NCI-H345 treated with DMSO at 0.1 percent for 48 hours (cell line): Measurements from ENCODE around the gene NT5C.
"Not testable (repeated sequence)": the region's sequence is repeated elsewhere in the genome, so short reads cannot be mapped to it uniquely, and the experiment has no call there.

Experiments used
- DNase-seq: peaks from one replicate; lab custom pipeline; 2025; ENCODE audit not compliant: unreplicated experiment; lab: John Stamatoyannopoulos, UW

NT5C gene

DNA sequence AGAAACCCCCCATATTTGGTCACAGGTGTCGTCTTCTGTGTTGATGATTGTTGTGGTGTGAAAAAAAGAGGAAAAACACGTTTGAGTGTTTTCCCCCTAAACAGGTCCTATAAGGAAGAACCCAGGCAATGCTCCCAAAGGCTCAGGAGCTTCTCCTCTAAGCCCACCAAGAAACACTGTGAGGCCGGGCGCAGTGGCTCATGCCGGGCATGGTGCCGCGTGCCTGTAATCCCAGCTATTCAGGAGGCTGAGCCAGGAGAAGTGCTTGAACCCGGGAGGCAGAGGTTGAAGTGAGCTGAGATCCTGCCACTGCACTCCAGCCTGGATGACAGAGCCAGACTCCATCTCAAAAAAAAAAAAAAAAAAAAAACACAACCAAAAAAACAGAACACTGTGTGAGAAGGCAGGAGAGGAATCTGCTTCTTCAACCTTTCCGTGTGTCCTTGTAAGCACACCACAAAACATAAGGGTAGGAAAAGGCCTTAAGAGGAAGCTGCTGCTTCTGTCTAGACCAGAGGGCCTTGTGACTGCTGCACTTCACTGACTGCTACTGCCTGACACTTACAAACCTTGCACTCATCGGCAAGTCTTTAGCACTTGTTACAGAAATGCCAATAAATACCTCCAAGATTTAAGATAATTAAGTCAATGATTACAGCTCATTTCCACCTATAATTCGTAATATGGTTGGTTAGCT, 13.4 kb upstream of the NT5C start:
- DNase-seq, result no peak

DNA sequence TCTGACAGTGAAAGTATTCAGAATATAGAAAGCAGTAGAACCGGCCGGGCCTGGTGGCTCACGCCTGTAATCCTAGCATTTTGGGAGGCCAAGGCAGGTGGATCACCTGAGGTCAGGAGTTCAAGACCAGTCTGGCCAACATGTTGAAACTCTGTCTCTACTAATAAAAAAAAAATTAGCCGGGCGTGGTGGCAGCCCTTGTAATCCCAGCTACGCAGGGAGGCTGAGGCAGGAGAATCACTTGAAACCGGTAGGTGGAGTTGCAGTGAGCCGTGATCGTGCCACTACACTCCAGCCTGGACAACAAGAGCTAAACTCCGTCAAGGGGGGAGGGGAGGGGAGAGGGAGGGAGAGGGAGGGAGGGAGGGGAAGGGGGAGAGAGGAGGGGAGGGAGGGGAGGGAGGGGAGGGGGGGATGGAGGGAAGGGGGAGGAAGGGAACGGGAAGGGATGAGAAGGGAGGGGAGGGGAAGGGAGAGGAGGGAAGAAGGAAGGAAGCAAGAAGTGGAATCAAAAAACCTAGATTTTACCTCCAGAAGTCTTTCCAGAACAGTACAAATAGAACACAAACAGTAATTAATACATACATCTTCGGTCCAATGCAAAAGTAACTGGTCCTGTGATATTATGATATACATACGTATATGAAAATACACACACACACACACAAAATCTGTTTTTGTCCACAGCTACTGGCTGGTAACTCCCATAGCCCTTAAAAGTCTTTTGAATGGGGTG, 10.9 kb upstream of the NT5C start:
- no peak for DNase-seq

DNA sequence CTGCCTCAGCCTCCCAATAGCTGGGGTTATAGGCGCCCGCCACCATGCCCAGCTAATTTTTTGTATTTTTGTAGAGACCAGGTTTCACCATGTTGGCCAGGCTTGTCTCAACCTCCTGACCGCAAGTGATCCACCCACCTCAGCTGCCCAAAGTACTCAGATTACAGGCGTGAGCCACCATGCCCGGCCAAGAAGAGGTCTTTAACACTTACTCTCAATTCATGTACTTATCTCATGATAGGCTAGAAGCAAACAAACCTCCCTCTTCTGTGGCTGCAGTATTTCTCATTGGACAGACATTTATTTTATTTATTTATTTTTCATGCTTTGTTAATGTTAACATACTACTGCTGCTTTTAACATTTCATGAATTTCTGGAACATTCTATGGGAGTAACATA, 7.0 kb upstream of the NT5C start:
- DNase-seq, result no peak

- DNase-seq, result not testable (repeated sequence)
Observed at GRCh38 chr17:75137762-75138161, 6.2 kb upstream of the NT5C start.

- DNase-seq, result no peak
Observed at GRCh38 chr17:75135946-75136345, 4.4 kb upstream of the NT5C start.

DNA sequence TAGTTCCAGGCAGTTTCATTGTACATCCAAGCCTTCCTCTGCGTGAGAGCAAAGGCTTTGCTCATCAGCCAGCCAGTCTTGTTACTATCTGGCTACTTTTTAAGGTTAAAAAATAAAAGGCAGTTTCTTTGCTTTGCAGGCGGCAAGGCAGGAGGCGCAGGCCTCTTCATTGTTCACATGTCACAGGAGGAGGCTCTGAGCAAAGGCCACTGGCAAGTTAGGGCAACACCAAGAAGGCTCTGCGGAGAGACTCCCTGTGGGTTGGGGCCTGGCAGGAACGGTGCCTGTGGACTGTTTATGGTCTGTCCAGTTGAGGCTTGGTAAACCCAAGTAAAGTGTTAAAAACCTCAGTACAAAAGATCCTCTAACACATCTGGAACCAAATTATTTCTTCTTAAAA, 3.9 kb upstream of the NT5C start:
- no peak for DNase-seq

DNA sequence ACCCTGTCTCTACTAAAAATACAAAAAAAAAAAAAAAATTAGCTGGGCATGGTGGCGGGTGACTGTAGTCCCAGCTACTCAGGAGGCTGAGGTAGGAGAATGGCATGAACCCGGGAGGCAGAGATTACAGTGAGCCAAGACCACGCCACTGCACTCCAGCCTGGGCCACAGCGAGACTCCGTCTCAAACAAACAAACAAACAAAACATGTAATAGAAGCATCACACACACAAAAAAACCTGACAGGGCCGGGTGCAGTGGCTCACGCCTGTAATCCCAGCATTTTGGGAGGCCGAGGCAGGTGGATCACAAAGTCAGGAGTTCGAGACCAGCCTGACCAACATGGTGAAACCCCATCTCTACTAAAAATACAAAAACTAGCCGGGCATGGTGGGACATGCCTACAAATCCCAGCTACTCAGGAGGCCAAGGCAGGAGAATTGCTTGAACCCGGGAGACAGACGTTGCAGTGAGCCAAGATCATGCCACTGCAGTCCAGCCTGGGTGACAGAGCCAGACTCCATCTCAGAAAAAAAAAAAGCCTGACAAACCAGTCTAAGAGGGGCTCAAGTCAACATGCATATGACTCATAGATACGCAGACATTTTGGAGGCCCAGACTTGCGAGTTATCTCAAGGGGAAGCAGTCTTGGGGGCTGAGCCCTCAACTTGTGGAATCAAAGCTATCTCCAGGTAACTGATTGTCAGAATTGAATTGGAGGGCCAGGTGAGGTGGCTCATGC, 2.2 kb upstream of the NT5C start:
- not testable (repeated sequence) for DNase-seq

GRCh38 chr17:75133001-75133400, 1.5 kb upstream of the NT5C start:
- no peak for DNase-seq

- DNase-seq, result not testable (repeated sequence)
Observed at GRCh38 chr17:75132018-75133000, 767 bp upstream of the NT5C start.

DNA sequence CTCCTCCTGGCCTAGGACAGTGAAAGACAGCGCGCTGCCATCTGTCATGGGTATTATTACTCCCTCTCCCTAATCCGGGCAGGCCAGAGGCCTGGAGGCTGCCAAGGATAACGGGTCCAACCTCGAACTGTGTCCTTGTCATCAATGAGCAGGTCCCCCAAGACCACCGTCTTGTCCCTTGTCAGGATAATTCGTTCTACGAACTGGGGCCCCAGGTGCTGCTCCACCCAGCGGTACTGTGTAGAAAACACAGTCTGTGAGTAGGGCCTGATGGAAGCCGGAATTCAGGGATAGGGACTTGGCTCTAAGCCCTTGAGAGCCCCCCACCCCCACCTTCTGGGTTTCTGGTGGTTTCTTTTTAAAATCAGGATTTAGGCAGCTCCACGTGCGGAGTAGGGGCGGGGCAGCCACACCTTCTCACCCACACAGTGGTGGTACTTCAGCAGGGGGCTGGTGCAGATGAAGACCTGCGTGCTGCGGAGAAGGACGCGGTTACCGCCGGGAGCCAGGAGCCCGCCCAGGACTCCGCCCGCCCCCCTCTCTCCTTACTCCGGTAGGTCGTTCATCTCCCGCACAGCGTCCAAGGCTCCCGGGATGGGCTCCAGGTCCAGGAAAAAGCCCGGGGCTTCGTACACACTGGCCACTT, 787 bp downstream of the NT5C start:
- peak; percentile 57 for DNase-seq

DNA sequence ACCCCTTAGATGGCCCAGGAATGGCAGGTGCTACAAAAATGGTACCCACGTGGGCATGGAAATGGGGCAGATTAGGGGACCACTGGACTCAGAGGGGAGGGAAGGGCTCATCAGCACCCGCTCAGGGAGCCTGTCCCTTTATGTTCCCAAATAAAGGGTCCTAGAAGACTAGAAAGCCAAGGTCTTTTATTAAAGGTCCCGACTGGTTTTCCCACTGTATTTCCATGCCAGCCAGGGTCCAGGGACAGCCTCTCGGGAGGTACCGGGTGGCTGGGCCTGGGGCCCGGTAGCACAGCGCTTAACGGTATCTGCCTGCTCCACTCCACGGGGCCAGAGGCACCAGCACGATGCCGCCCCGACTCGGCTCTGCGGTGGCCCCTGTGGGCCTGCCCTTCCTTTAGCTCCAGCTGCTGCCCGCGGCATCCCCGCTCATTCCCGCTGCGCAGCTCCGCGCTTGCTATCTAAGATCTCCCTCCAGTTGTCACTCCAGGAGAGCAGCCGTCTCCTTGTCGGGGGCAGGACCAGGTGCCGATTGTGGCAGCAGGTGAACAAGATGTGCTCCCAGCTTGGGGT, 1.4 kb downstream of the NT5C start:
- DNase-seq, result no peak

- DNase-seq, result no peak
Observed at GRCh38 chr17:75129576-75129975, 2.0 kb downstream of the NT5C start.

DNA sequence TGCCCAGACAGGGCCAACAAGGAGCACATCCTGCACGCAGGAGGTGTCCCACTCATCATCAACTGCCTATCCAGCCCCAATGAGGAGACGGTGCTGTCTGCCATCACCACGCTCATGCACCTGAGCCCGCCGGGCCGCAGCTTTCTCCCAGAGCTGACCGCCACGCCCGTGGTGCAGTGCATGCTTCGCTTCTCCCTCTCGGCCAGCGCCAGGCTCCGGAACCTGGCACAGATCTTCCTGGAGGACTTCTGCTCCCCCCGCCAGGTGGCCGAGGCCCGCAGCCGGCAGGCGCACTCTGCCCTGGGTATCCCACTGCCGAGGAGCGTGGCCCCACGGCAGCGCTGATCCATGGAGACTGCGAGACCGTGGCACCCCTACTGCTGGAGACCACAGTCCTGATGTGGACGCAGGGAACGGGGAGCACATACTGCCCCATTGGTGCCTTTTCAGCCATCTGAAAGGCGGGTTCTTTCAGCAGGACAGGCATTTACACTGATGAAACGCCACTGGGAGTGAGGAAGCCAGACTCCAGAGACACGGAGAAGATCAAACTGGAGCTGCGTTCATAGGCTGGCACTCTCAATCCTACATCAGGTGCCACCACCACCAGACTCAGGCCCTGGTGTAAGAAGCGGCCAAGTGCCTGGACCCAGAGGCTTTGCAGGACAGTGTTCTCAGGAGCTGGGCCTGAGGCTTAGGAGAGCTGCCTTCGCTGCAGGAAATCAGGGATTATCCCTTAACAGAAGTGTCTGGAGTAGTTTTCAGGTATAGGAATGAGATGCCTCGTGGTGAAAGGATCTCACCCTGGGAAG, 2.6 kb downstream of the NT5C start:
- no peak for DNase-seq

DNA sequence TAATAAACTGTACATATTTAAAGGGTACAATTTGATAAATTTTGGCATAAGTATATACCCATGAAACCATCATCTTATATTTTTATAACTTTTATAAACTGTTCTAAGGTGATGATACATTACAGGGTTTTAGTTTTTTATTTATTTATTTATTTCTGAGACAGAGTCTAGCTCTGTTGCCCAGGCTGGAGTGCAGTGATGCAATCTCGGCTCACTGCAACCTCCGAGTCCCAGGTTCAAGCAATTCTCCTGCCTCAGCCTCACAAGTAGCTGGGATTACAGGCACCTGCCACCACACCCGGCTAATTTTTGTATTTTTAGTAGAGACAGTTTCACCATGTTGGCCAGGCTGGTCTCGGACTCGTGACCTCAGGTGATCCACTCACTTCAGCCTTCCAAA, 3.6 kb downstream of the NT5C start:
- DNase-seq, result not testable (repeated sequence)

DNA sequence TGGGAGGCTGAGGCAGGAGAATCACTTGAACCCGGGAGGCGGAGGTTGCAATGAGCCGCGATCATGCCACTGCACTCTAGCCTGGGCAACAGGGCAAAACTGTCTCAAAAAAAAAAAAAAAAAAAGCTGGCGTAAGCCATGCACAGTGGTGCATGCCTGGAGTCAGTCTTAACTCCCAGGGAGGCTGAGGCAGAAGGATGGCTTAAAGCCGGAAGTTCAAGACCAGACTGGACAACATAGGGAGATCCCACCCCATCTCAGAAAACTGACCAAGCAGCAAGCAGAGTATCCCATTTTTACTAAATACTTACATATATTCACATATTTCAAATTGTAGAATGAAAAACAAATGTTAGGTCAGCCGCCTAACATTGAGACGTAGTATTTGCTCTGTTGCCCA, 4.6 kb downstream of the NT5C start:
- DNase-seq, result no peak

DNA sequence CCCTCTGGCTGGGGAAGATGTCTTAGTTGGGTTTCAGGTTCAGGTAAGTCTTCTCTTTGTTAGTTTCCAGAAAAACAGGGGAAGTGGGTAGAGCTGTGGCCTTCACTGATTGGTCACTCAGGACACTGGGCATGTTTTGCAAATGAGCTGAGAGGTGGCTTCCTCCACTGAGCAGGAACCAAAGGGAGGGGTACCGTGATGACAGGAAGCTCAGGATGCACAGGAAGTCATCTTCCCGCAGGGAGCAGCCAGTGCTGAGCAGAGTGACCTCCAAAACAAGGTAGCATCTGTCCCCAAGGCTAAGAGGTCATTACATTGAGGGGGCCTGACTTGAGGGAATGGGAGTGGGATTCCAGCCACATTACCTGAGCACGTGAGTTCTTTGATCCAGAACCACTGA, 5.6 kb downstream of the NT5C start:
- DNase-seq, result no peak

DNA sequence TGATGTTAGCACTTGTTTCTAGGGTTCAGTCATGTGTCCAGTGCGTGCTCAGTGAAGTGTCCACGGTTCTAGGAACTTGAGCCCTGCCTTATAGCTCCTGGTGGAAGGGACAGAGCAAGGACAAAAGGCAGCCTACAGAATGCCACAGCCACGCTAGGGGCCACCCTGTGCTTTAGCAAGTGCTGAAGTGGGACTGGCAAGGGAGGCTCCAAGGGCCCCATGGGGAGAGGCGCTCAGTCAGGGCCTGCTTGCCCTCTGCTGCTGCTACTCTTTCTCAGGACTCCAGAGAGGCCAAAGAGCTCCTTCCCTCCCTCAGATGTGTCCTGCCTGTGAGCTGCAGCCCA, 6.8 kb downstream of the NT5C start:
- no peak for DNase-seq

DNA sequence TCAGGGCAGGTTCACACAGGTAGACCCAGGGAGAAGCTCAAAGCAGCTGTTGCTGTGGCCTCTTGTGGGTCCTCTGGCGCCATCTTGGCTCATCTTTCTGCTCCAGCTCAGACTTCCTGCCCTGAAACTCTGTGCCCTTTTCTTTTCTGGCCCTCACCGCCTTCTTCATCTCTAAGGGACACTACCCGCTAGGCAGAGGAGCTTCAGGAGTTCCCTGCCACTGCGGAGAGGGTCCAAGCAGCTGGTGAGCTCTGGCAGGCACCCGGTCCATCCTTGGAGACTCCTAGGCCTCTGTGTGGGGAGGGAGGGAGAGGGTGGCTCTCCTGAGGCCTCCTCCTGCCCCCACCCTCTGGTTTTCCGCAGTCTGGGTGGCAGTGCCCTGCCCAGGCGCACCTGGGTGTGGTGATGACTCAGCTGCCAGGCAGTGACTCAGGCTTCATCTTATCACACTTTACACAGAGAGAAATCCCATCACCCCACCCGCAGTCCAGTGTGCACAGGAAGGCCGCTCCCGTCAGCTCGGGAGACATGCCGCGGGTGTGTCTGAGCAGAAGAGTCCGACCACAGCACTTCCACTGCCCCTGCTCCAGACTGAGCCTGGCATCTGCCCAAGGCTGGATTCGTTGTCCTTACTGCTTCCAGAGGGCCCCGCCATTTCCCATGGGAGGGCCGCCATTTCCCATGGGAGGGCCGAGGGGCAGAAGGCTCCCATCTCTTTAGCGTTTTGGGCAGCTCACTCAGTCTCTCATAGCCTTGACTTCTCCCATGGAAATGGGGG, 7.3 kb downstream of the NT5C start:
- DNase-seq, result no peak

DNA sequence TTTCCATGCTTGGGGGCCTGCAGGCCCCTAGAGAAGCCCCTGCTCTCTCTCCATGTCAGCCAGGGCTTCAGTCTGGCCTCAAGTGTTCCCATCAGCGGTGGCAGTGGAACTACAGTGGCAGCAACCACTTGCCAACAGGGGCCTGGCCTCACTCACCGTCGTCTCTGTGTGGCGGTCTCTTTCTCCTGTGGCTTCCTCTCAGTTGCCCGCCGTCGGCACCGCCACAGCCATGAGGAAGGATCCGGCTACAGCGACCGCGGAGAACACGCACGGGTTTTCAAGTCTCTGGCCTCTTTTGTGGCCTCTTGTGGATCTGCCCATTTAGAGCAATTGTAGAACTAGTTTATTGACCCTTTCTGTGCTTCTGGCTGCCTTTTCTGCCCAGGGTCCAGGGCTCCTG, 13.2 kb downstream of the NT5C start:
- no peak for DNase-seq
